K562 (cell line): ENCODE results near the gene ST6GALNAC3.

ENCODE experiments used
- SMARCC2 ChIP-seq: fragments of 450-650 bp; IDR thresholded peaks from 2 replicates; pipeline ENCODE4 v1.6.1; 2017; ENCODE audit warnings: antibody characterized with exemption, moderate library complexity, mild to moderate bottlenecking, low read depth
- SP1 ChIP-seq: sonication (generic); formaldehyde crosslinking; IDR thresholded peaks from 2 replicates; pipeline ENCODE4 v1.8.1; 2022; ENCODE audit warnings: mild to moderate bottlenecking, missing genetic modification reagents

DNA sequence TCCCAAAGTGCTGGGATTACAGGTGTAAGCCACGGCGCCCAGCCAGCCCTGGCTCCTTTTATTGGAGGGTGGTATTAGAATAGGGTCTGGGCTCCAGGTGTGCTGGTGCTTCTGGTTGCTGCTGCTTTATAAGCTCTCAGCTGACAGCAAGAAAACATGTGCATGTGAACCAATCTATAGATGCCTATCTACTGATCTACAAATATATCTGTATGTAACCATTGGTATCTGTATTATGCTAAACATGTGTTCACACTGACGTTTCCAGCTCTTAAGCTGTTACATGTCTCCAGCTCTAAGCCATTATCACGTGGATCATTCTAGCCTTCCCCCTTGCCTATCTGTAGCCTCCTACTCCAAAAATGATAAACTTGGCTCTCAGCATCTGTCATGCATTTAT is 82.4 kb downstream of the ST6GALNAC3 start:
- TF ChIP-seq SP1 (CRISPR knock-in tag), result no peak
- no peak for TF ChIP-seq SMARCC2
